Renal pelvis (tissue), 12 donors: ENCODE results near the gene EXOC6. TPM values are rescaled to one million over a fixed set of nuclear protein-coding genes. Genes with fewer than 3 reads are reported as not detected.

ENCODE experiments used
- DNase-seq: peaks from one replicate; pipeline ENCODE4 v3.0.0-alpha.2; 2013
- long read RNA-seq, 16 experiments: transcript quantifications; one replicate each; lab custom pipeline, GENCODE V29; 2026
- polyA plus RNA-seq, 3 donors: library from polyadenylated mRNA; unstranded; fragments of 120-200 nt; gene quantifications; one replicate each; pipeline ENCODE4 v1.2.1, GENCODE V29; 2013; ENCODE audit not compliant: insufficient read length in 3 of 3

Gene EXOC6
- 10 to 100 TPM; 16.0 to 17.8 (median 17.5) TPM for polyA plus RNA-seq
- long read RNA-seq, donor 1, partial matches to known transcripts, result 0 of 2 reads
- long read RNA-seq, donor 1, other reads (novel, unspliced or antisense), result 0 of 2 reads
- long read RNA-seq, donor 2, result 0 reads
- long read RNA-seq, donor 3, partial matches to known transcripts, result 0 of 3 reads
- long read RNA-seq, donor 3, other reads (novel, unspliced or antisense), result 0 of 3 reads
- long read RNA-seq, donor 4, partial matches to known transcripts, result 0 of 2 reads
- long read RNA-seq, donor 4, other reads (novel, unspliced or antisense), result 0 of 2 reads
- long read RNA-seq, donor 5, result 0 reads
- long read RNA-seq, donor 6, partial matches to known transcripts, result 0 of 3 reads
- long read RNA-seq, donor 6, other reads (novel, unspliced or antisense), result 0 of 3 reads
- long read RNA-seq, donor 7, result 0 reads
- long read RNA-seq, donor 8, result 0 reads
- long read RNA-seq, donor 9, partial matches to known transcripts, result 0 of 2 reads
- long read RNA-seq, donor 9, other reads (novel, unspliced or antisense), result 0 of 2 reads
- long read RNA-seq, donor 10, partial matches to known transcripts, result 0 of 1 reads
- long read RNA-seq, donor 10, other reads (novel, unspliced or antisense), result 0 of 1 reads
- long read RNA-seq, donor 11, partial matches to known transcripts, result 0 of 2 reads
- long read RNA-seq, donor 11, other reads (novel, unspliced or antisense), result 0 of 2 reads
- long read RNA-seq, donor 12, partial matches to known transcripts, result 0 of 3 reads
- long read RNA-seq, donor 12, other reads (novel, unspliced or antisense), result 0 of 3 reads
- long read RNA-seq, donor 13, result 0 reads
- long read RNA-seq, donor 14, result 0 reads
- long read RNA-seq, donor 15, transcript EXOC6-201 (22 exons, 3,564 nt), result major isoform, 5 of 6 reads
- long read RNA-seq, donor 15, partial matches to known transcripts, result 0 of 6 reads
- long read RNA-seq, donor 15, other reads (novel, unspliced or antisense), result 0 of 6 reads
- long read RNA-seq, donor 16, partial matches to known transcripts, result 0 of 3 reads
- long read RNA-seq, donor 16, other reads (novel, unspliced or antisense), result 0 of 3 reads

- peak; percentile 86 for DNase-seq
Measured at GRCh38 chr10:92848441-92849233, at the start of gene EXOC6. Gene EXOC6 (plus strand): TSS chr10:92848520. CDS start chr10:92848534, 14 bp downstream.

- DNase-seq, result no peak
Measured at GRCh38 chr10:92799568-92799967, 48.8 kb upstream of the EXOC6 start.

- peak; percentile 50 for DNase-seq
Measured at GRCh38 chr10:92800134-92800733, 48.1 kb upstream of the EXOC6 start.

- no peak for DNase-seq
Measured at GRCh38 chr10:92801978-92802872, 46.1 kb upstream of the EXOC6 start.

- no peak for DNase-seq
Measured at GRCh38 chr10:92809840-92810239, 38.5 kb upstream of the EXOC6 start.

- no peak for DNase-seq
Measured at GRCh38 chr10:92810934-92811532, 37.3 kb upstream of the EXOC6 start.

GRCh38 chr10:92811986-92812385 is 36.3 kb upstream of the EXOC6 start:
- no peak for DNase-seq

GRCh38 chr10:92813979-92814378 is 34.3 kb upstream of the EXOC6 start:
- no peak for DNase-seq

GRCh38 chr10:92814790-92815189 is 33.5 kb upstream of the EXOC6 start:
- no peak for DNase-seq

- DNase-seq, result no peak
Measured at GRCh38 chr10:92816091-92816531, 32.2 kb upstream of the EXOC6 start.

GRCh38 chr10:92822060-92822634 is 26.2 kb upstream of the EXOC6 start:
- no peak for DNase-seq

- no peak for DNase-seq
Measured at GRCh38 chr10:92822964-92823363, 25.4 kb upstream of the EXOC6 start.

GRCh38 chr10:92826061-92826460 is 22.3 kb upstream of the EXOC6 start:
- DNase-seq, result no peak

- DNase-seq, result no peak
Measured at GRCh38 chr10:92826504-92826903, 21.8 kb upstream of the EXOC6 start.

- no peak for DNase-seq
Measured at GRCh38 chr10:92829042-92829785, 19.1 kb upstream of the EXOC6 start.

GRCh38 chr10:92829786-92830377 is 18.4 kb upstream of the EXOC6 start:
- no peak for DNase-seq

GRCh38 chr10:92830478-92831389 is 17.6 kb upstream of the EXOC6 start:
- no peak for DNase-seq
